ENCODE data around the gene MRPL28. TPM values are rescaled to one million over a fixed set of nuclear protein-coding genes. Genes with fewer than 3 reads are reported as not detected.
"Not testable (repeated sequence)": the region's sequence is repeated elsewhere in the genome, so short reads cannot be mapped to it uniquely, and the experiment has no call there.

MRPL28 gene
- total RNA-seq, result 53.7 and 65.2 TPM in 2 replicates
- 86.5 and 133 TPM in 2 replicates for polyA plus RNA-seq
- 108 and 151 TPM in 2 replicates for polyA plus RNA-seq (2012)
- 84.8 and 123 TPM in 2 replicates for polyA minus RNA-seq (ENCODE audit: low replicate concordance)

GRCh38 chr16:370443-370842 is at the start of gene MRPL28:
TSS of gene MRPL28 (minus strand) at chr16:370538. CDS start at chr16:370218, 320 bp downstream.
- H4K20me1 ChIP-seq (ENCODE audit: control insufficient read depth, extremely low read depth, insufficient read depth, low read length), result no peaks in the 10 kb centered on the region

GRCh38 chr16:415170-415498 is 44.8 kb upstream of the MRPL28 start:
- not testable (repeated sequence) for DNase-seq (ENCODE audit: low read depth in 2 of 2); H4K20me1 ChIP-seq (ENCODE audit: control insufficient read depth, extremely low read depth, insufficient read depth, low read length); H3K9me3 ChIP-seq (ENCODE audit: control insufficient read depth, insufficient read depth, low read depth, low read length); H3K4me2 ChIP-seq (ENCODE audit: extremely low read depth, insufficient read depth, low read length); H3K9ac ChIP-seq (ENCODE audit: insufficient read depth, low read length); H3K4me1 ChIP-seq (ENCODE audit: control insufficient read depth, extremely low read depth, insufficient read depth, low read length); H3K79me2 ChIP-seq (ENCODE audit: control insufficient read depth, insufficient read depth, low read length); H3K27me3 ChIP-seq (ENCODE audit: control insufficient read depth, insufficient read depth, low read length); H3K27ac ChIP-seq (ENCODE audit: insufficient read depth, low read length); H2AFZ ChIP-seq (ENCODE audit: low read length); H3K4me3 ChIP-seq (replicated peaks in 1 of 4; ENCODE audit: control extremely low read depth in 1 of 4, insufficient read depth in 1 of 4, low read depth in 3 of 4, low read length in 4 of 4); H3K36me3 ChIP-seq (ENCODE audit: control insufficient read depth, insufficient read depth, low read length)

More at GRCh38 chr16:370443-370842, at the start of gene MRPL28:
- Histone ChIP-seq H3K27me3 (ENCODE audit: control insufficient read depth, insufficient read depth, low read length) (no peaks in the 10 kb centered on the region), H3K9me3 (ENCODE audit: control insufficient read depth, insufficient read depth, low read depth, low read length) (no peaks in the 10 kb centered on the region), H3K79me2 (ENCODE audit: control insufficient read depth, insufficient read depth, low read length) (peaks cover 2% of the 10 kb centered on the region), H3K4me3 (replicated peaks in 1 of 4; ENCODE audit: control extremely low read depth in 1 of 4, insufficient read depth in 1 of 4, low read depth in 3 of 4, low read length in 4 of 4) (peak within 1 kb of the TSS; percentile 38 to 49 (median 39)), H3K36me3 (ENCODE audit: control insufficient read depth, insufficient read depth, low read length) (peaks cover 48% of the 10 kb centered on the region), H3K27ac (ENCODE audit: insufficient read depth, low read length) (no peak within 1 kb of the TSS), H2AFZ (ENCODE audit: low read length) (no peak within 1 kb of the TSS), H3K9ac (ENCODE audit: insufficient read depth, low read length) (peak within 1 kb of the TSS; percentile 23), H3K4me1 (ENCODE audit: control insufficient read depth, extremely low read depth, insufficient read depth, low read length) (peaks cover 2% of the 10 kb centered on the region), H3K4me2 (ENCODE audit: extremely low read depth, insufficient read depth, low read length) (peak within 1 kb of the TSS; percentile 90)
- DNase-seq (ENCODE audit: low read depth in 2 of 2), result peak; percentile 95
- TF ChIP-seq EZH2 (IDR thresholded peaks at IDR 0.05; ENCODE audit: low read length, missing control alignments) (no peak), CTCF (conservative IDR thresholded peaks at IDR 0.05 in 1 of 2, IDR thresholded peaks at IDR 0.05 in 1 of 2; ENCODE audit: low read depth in 1 of 2, low read length in 2 of 2) (no peak)

GRCh38 chr16:414395-415169 is 44.2 kb upstream of the MRPL28 start:
- no peak overlapping the region for H3K9ac ChIP-seq (ENCODE audit: insufficient read depth, low read length)
- H3K27me3 ChIP-seq (ENCODE audit: control insufficient read depth, insufficient read depth, low read length), result no peaks in the 10 kb centered on the region
- no peak for DNase-seq (ENCODE audit: low read depth in 2 of 2)
- no peak for TF ChIP-seq CTCF (conservative IDR thresholded peaks at IDR 0.05 in 1 of 2, IDR thresholded peaks at IDR 0.05 in 1 of 2; ENCODE audit: low read depth in 1 of 2, low read length in 2 of 2)
- no peak for TF ChIP-seq EZH2 (IDR thresholded peaks at IDR 0.05; ENCODE audit: low read length, missing control alignments)
- no peak overlapping the region for H3K4me3 ChIP-seq (replicated peaks in 1 of 4; ENCODE audit: control extremely low read depth in 1 of 4, insufficient read depth in 1 of 4, low read depth in 3 of 4, low read length in 4 of 4)
- H3K36me3 ChIP-seq (ENCODE audit: control insufficient read depth, insufficient read depth, low read length), result peaks cover 4% of the 10 kb centered on the region
- no peaks in the 10 kb centered on the region for H3K4me1 ChIP-seq (ENCODE audit: control insufficient read depth, extremely low read depth, insufficient read depth, low read length)
- no peak overlapping the region for H3K27ac ChIP-seq (ENCODE audit: insufficient read depth, low read length)
- H2AFZ ChIP-seq (ENCODE audit: low read length), result no peak overlapping the region
- H4K20me1 ChIP-seq (ENCODE audit: control insufficient read depth, extremely low read depth, insufficient read depth, low read length), result no peaks in the 10 kb centered on the region
- H3K9me3 ChIP-seq (ENCODE audit: control insufficient read depth, insufficient read depth, low read depth, low read length), result no peaks in the 10 kb centered on the region
- no peak overlapping the region for H3K4me2 ChIP-seq (ENCODE audit: extremely low read depth, insufficient read depth, low read length)
- H3K79me2 ChIP-seq (ENCODE audit: control insufficient read depth, insufficient read depth, low read length), result no peaks in the 10 kb centered on the region

Data from fibroblast of lung (primary cell).